GM12891 (cell line): ENCODE measurements around the gene AMFR.

Experiments used
- POLR2A ChIP-seq: IDR thresholded peaks from 2 replicates; pipeline ENCODE4 v1.6.1; 2011; ENCODE audit warnings: low read depth, low read length, control low read depth
- POLR2AphosphoS5 ChIP-seq: IDR thresholded peaks from 2 replicates; pipeline ENCODE4 v1.6.1; 2011; ENCODE audit warnings: low read depth, low read length, control low read depth
- POU2F2 ChIP-seq: IDR thresholded peaks from 2 replicates; pipeline ENCODE4 v1.6.1; 2011; ENCODE audit warnings: low read depth, mild to moderate bottlenecking, control low read depth, low read length, moderate library complexity
- TAF1 ChIP-seq: IDR thresholded peaks from 2 replicates; pipeline ENCODE4 v1.6.1; 2011; ENCODE audit warnings: low read depth, low read length, control low read depth

DNA sequence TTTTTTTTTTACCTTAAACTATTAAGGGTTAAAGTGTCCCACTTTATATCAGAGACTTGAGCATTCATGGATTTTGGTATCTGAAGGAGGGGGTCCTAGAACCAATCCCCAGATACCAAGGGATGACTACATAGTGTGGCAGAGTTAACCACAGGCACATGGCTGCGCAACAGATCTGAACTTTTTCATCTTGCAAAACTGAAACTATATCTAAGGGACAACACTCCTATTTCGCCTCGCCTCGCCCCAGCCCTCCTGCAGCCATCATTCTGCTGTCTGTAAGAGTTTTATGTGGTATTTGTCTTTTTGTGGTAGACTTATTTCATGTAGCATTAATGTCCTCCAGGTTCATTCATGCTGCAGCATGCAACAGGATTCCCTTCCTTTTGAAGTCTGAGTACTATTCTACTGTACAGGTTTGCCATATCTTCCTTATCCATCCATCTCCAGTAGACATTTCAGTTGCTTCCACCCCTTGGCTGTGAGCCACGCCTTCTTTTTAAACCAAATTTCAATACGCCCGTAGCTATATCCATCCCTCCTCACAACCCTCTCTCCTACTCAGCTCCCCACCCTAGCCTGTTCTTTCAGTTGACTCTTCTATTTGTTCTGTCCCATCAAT lies 53.2 kb downstream of the AMFR start:
- TF ChIP-seq POLR2A: no peak
- TF ChIP-seq POLR2AphosphoS5: no peak
- TF ChIP-seq POU2F2: no peak
- TF ChIP-seq TAF1: no peak
